ENCODE measurements around the gene RFX3. TPM values are rescaled to one million over a fixed set of nuclear protein-coding genes. Genes with fewer than 3 reads are reported as not detected.
A peak's percentile ranks its signal among the peaks of the same experiment; 100 is the strongest.
"Not testable (repeated sequence)": the region's sequence is repeated elsewhere in the genome, so short reads cannot be mapped to it uniquely, and the experiment has no call there.

The RFX3 gene
- total RNA-seq, 1 donor from 2014 or later, result 2.8 TPM

- DNase-seq (ENCODE audit: low read depth, low spot score), result no peak
These were observed 166.0 kb downstream of the RFX3 start for GRCh38 chr9:3359778-3360177.

DNA sequence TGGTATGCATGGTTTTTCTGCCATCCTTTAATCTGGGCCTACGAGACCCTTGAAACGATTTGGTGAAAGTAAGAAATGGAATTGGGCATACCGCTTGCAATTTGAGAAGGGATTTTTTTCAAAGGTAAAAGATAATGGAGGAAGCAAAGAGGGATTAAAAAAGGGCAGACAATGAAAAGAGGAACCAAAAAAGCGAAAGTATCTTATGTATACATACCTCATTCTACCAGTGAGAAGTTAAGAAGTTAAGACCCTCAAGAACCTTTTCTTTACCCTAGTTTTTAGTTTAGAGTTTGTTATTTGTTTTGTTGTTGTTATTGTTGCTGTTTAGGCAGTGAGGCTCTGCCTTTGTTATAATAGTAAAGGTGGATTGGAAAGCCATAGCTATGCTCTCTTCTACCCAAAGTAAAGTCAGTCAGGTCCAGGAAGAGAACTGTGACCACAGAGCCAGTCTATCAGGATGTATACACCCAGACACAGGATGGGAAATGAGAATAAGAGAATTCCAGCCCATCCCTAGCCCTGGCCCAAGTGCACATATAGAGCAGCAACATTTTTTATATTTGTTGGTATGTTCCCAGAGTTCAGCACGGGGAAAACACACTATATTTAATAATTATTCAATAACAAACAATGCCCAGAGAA, 166.6 kb downstream of the RFX3 start:
- DNase-seq (ENCODE audit: low read depth, low spot score), result no peak

DNA sequence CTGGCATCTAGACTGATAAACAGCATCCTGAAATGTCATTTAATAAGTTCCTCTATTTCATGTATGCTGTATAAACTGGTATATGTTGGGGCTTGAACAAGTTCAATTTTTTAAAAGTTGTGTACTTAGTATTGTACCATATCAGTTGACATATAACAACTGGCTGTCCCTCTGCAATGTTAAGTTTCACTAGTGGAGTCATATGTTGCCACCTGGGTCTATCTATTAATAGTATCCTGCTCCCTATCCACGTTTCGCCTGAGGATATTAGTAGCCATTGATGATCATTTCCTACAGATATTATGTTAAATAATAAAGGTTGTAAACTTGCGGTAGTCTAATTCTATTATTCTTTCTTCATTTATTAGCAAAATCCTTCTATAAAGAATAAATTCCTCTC, 177.6 kb downstream of the RFX3 start:
- no peak for DNase-seq (ENCODE audit: low read depth, low spot score)

DNA sequence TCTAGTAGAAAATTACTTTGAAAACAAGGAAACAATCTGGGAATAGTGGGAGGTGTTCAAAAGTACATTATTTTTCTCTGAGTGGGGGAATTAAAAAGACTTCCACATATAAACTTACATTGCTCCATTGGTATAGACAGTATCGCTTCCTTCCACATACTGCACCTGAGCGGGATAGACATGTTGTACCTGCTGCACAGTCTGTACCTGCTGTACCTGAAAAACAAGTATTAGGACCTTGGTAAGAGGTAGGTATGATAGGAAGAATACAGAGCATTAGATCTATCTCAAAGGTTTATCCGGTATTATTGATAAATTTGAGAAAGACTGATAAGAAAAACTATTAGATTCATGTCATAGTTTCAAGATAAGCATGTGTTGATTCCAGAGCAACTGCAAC, 179.3 kb downstream of the RFX3 start:
- DNase-seq (ENCODE audit: low read depth, low spot score), result no peak

DNA sequence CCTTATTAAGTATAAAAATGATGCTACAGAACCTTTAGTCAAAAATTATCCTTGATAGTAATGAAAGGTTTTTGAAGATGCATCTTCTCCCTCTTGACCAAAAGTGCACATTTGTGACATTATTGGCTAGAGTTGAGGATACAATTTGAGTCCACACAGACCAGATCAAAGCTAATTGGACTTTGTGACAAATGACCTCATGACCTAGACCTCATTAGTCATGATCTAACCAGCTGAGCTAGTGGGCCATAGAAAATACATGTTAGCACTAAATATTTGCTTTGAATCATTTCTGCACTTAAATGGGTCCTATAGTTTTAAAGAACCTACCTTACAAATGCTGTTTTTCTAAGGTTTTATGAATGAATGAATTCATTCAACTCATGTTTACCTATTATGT, 182.1 kb downstream of the RFX3 start:
- no peak for DNase-seq (ENCODE audit: low read depth, low spot score)

- DNase-seq (ENCODE audit: low read depth, low spot score), result no peak
These were observed 183.5 kb downstream of the RFX3 start for GRCh38 chr9:3342159-3342777.

GRCh38 chr9:3337515-3338225, 188.1 kb downstream of the RFX3 start:
- DNase-seq (ENCODE audit: low read depth, low spot score), result peak; percentile 57

GRCh38 chr9:3336951-3337350, 188.8 kb downstream of the RFX3 start:
- no peak for DNase-seq (ENCODE audit: low read depth, low spot score)

DNA sequence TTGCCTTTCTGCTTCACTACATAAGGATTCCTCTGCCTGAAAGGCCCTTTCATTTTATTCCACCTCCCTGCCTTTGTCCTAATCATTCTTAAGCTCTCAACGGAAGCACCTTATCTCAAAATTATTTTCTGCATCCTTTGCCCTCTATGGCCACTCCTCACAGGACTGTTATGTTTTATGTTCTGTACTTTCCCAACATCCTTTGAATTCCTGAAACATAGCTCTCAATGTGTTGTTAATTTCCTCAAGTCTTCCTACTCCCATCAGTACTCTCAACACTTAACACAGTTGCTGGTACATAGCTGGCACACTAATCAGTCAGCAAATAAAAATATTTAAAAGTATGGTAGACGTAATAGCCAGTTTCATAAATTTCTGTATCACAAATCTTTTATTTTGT, 193.0 kb downstream of the RFX3 start:
- DNase-seq (ENCODE audit: low read depth, low spot score), result peak; percentile 79

DNA sequence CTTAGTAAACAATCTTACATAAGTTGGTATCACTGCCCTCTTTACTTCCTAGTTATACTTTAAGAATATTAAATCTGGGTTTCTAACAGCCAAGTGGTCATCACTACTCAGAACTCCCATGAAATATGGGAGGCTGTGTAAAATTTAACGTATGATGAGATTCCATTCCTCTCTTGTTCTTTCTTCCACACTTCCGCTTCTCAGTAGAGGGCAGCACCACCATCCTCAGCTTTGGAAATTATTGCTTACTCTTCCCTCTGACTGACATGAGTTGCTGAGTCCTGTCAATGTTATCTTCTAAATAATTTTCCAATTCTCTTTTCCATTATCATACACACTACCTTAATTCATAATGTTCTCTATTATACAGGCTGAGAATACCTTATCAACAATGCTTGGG, 194.0 kb downstream of the RFX3 start:
- no peak for DNase-seq (ENCODE audit: low read depth, low spot score)

- no peak for DNase-seq (ENCODE audit: low read depth, low spot score)
These were observed 194.9 kb downstream of the RFX3 start for GRCh38 chr9:3330792-3331420.

DNA sequence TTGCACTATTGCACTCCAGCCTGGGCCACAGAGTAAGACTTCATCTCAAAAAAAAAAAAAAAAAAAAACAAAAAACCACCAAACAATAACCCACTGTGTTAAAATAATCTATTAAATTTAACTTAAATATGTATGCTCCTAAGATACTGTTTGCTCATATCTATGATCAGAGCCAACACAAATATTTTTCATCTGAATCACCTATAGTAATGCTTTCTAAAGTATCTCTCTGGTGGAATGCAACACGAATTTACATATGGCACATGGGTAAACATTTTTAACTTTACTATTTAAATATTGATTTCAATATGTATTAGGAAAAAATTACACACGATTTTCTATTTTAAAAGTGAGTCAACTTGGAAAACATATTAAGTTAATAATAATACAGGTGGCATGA, 196.4 kb downstream of the RFX3 start:
- no peak for DNase-seq (ENCODE audit: low read depth, low spot score)

DNA sequence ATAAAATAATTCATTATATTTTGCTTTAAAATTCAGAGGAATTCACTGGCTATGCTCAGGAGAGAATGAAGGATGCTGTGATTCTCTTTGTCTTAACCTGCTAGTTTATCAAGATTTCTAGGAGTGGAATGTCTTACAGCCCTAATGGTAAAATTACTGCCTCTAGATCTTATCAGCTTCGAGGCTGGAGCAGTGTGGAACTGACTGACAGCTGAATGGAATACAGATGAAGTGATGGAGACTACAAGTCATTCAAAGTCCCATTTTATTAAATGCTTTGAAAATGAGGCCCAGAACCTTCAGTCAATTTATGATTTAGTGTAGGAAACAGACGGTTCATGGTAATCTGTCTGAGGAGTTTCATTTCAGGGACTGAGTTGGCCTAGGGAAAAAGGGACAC, 202.1 kb downstream of the RFX3 start:
- DNase-seq (ENCODE audit: low read depth, low spot score), result no peak

DNA sequence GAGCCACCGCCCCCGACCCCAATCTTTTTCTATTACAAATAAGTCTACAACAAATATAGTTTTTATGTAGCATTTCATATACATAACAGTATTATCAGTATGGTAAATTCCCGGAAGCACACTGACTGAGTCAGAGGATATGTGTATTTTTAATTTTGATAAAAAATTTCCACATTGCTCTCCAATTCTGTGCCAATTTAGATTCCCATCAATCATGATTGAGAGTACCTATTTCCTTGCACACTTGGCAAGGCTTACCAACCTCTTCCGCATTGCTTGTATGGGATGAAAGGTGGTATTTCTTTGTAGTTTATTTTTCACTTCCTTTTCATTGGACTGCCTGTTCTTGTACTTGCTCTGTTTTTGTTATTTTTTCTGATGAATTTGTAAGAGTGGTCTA, 204.6 kb downstream of the RFX3 start:
- peak; percentile 75 for DNase-seq (ENCODE audit: low read depth, low spot score)

GRCh38 chr9:3312595-3312994, 213.2 kb downstream of the RFX3 start:
- DNase-seq (ENCODE audit: low read depth, low spot score), result not testable (repeated sequence)

DNA sequence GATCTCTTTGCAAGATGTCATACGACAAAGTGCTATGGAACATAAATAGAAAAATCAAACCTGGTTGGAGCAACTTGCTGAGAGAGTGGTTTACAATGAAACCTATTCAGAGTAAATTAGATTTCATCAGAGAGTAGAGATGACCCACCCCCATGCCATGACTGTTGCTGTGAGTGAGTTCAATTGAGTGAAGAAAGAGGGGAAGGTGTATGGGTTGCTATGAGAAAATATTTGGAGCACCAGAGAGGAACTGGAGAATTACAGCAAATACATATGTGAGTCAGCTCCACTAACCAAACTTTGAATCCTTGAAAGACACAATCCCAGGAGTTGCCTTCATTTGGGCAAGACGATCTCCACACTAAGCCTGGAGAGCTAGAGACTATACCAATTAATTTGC, 217.2 kb downstream of the RFX3 start:
- no peak for DNase-seq (ENCODE audit: low read depth, low spot score)

- DNase-seq (ENCODE audit: low read depth, low spot score), result not testable (repeated sequence)
These were observed 221.4 kb downstream of the RFX3 start for GRCh38 chr9:3304388-3304787.

DNA sequence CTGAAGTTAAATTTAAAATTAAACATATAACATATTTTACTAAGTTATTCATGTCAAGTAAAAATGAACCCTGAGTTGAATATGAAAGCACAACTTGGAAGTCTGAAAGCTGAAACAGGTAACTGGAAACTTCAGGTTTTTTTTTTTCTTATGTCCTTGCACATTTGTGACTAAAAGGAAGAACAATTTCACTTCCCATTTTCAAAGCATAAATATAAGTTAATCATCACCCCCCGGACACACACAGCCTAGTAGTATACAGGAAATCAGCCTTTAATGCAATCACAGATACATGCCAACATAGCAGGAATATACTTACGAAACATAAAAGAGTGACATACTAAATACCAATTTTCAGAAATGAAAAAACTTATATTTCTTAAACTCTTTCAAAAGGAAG, 225.9 kb downstream of the RFX3 start:
- no peak for DNase-seq (ENCODE audit: low read depth, low spot score)

- no peak for DNase-seq (ENCODE audit: low read depth, low spot score)
These were observed 229.3 kb downstream of the RFX3 start for GRCh38 chr9:3296536-3296935.

DNA sequence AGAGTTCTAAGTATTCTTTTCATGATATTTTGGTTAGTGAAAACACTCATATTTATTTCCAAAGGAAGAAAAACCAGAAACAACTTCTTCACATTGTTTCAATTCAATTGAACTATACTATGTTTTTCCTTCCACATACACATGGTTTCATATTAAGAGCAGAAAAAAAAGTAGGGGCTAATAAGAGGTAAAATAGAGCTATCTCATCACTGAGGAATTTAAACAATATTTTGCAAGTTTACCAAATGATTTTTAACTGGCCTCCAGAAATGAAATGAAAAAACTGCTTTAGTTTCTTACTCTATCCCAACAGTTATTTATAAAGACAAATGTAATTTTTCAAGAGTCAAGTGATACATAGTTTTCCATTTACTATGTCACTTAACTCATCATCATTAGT, 233.5 kb downstream of the RFX3 start:
- DNase-seq (ENCODE audit: low read depth, low spot score), result no peak

GRCh38 chr9:3290231-3290840, 235.5 kb downstream of the RFX3 start:
- DNase-seq (ENCODE audit: low read depth, low spot score), result no peak

GRCh38 chr9:3288686-3289085, 237.1 kb downstream of the RFX3 start:
- DNase-seq (ENCODE audit: low read depth, low spot score), result no peak

All from pulmonary artery endothelial cell (primary cell).